Mesodermal cell (in vitro differentiated cells): ENCODE data around the gene DEPDC5.

Experiments used
- H3K27ac ChIP-seq: 2 replicates; pipeline ENCODE4 v1.7.0; 2013; ENCODE audit warnings: mild to moderate bottlenecking, low read depth, low read length, moderate library complexity; ENCODE audit not compliant: severe bottlenecking
- H3K36me3 ChIP-seq: 2 replicates; pipeline ENCODE4 v1.7.1; 2013; ENCODE audit warnings: mild to moderate bottlenecking, low read length, moderate library complexity; ENCODE audit not compliant: control insufficient read depth, insufficient read depth
- H3K4me1 ChIP-seq: one replicate; pipeline ENCODE4 v1.7.1; 2013; ENCODE audit warnings: mild to moderate bottlenecking, low read length; ENCODE audit not compliant: insufficient read depth, control insufficient read depth, poor library complexity, severe bottlenecking
- H3K4me3 ChIP-seq: 2 replicates; pipeline ENCODE4 v1.7.0; 2013; ENCODE audit warnings: low read length, control low read depth, mild to moderate bottlenecking; ENCODE audit not compliant: insufficient read depth, poor library complexity, severe bottlenecking; ENCODE audit errors: extremely low read depth
- H3K9me3 ChIP-seq: 2 replicates; pipeline ENCODE4 v1.7.1; 2013; ENCODE audit warnings: mild to moderate bottlenecking, low read length, moderate library complexity; ENCODE audit not compliant: control insufficient read depth
- WGBS, 2 experiments: methylation state at CpG; one replicate each; pipeline ENCODE4 v1.1.5; 2013; ENCODE audit warnings: missing lambda C conversion rate in 2 of 2; ENCODE audit not compliant: insufficient coverage in 2 of 2; 5-methylcytosine and 5-hydroxymethylcytosine counted together

Gene DEPDC5

DNA sequence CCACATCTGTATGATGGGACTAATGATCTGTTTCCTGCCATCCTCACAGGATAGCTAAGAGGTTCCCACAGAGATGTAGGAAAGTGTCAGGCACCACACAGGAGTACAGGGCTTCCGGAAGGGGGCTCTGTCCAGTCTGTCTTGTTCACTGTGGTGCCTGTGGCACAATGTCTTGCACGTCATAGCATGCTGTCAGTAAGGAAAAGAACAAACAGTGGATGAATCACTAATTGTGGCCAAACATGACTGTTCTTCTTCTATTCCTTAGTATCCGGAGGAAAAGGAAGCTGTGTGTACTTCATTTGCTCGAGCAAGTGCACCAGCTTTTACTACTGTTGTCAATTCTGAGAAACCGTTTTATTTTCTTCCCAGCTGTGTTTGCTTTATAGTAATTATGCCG lies 117.1 kb downstream of the DEPDC5 start:
- H3K27ac ChIP-seq = no peak overlapping the region
- 91 to 94% methylated on average over 6 of the region's 6 CpGs for WGBS, 2 experiments
- peaks cover 3% of the 10 kb centered on the region for H3K4me1 ChIP-seq
- H3K9me3 ChIP-seq = no peaks in the 10 kb centered on the region
- H3K4me3 ChIP-seq = no peak overlapping the region
- H3K36me3 ChIP-seq = peaks cover 42% of the 10 kb centered on the region

DNA sequence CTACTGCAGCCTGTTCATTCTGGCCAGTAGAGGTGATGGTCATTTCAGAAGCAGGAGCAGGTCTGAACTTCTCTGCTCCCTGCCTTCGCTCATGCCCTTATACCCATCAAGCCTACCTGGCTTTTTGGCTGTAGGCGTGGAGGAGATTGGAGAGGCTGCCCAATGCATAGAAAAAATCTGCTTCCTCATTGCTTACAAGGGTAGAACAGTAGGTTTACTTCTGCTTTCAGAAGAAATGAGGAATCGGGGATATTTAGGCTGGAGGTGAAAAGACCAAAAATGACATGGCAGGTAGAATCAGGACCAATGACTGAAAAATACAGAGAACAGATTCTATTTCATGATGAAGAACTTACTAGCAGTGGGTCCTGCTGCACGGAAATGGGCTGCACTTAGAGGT lies 117.7 kb downstream of the DEPDC5 start:
- H3K4me3 ChIP-seq = no peak overlapping the region
- no peaks in the 10 kb centered on the region for H3K4me1 ChIP-seq
- H3K9me3 ChIP-seq = no peaks in the 10 kb centered on the region
- no peak overlapping the region for H3K27ac ChIP-seq
- H3K36me3 ChIP-seq = peaks cover 40% of the 10 kb centered on the region
- WGBS, 2 experiments = 90 to 92% methylated on average over 2 to 3 of the region's 4 CpGs

DNA sequence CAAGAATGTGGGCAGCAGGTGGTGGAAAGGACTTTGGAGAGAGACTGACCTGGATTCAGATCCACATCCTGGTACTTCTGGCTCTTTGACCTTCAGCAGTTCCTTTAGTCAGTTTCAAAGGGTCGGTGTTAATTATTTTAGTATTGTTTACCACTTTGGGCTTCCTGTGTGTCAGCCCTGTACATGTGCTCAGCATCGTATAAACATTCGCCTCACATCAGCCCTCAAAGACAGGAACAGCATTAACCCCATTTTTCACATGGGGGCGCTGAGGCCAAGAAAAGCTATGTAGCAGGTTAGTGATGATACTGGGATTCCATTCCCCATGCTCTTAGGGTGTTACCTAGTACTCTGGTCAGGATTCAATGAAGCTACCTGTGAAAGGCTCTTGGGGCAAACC lies 118.4 kb downstream of the DEPDC5 start:
- Histone ChIP-seq H3K4me1 (no peaks in the 10 kb centered on the region), H3K4me3 (no peak overlapping the region), H3K36me3 (peaks cover 37% of the 10 kb centered on the region), H3K9me3 (no peaks in the 10 kb centered on the region), H3K27ac (no peak overlapping the region)
- no CpG with 5 or more reads among the region's 4 CpGs for WGBS, 2 experiments

DNA sequence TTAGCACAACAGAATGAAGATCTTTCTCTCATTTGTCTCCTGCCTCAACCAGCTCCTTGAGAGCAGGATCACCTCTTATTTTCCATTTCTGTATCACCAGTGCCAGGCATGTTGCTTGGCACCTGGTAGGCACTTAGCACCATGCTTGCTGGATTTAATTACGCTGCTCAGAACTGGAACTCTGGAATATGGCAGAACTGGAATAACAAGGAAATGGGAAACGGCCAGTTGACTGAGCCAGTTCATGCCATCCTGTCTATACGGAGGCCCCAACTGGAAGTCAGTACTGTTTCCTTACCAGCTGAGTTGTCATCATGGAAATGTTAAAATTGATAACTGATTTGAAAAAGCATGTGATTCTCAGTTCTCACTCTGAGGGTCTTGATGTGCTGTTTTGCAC lies 121.0 kb downstream of the DEPDC5 start:
- H3K4me1 ChIP-seq = no peaks in the 10 kb centered on the region
- 100% methylated on average over 3 of the region's 3 CpGs for WGBS, 2 experiments
- H3K9me3 ChIP-seq = no peaks in the 10 kb centered on the region
- H3K27ac ChIP-seq = no peak overlapping the region
- no peak overlapping the region for H3K4me3 ChIP-seq
- peaks cover 37% of the 10 kb centered on the region for H3K36me3 ChIP-seq

DNA sequence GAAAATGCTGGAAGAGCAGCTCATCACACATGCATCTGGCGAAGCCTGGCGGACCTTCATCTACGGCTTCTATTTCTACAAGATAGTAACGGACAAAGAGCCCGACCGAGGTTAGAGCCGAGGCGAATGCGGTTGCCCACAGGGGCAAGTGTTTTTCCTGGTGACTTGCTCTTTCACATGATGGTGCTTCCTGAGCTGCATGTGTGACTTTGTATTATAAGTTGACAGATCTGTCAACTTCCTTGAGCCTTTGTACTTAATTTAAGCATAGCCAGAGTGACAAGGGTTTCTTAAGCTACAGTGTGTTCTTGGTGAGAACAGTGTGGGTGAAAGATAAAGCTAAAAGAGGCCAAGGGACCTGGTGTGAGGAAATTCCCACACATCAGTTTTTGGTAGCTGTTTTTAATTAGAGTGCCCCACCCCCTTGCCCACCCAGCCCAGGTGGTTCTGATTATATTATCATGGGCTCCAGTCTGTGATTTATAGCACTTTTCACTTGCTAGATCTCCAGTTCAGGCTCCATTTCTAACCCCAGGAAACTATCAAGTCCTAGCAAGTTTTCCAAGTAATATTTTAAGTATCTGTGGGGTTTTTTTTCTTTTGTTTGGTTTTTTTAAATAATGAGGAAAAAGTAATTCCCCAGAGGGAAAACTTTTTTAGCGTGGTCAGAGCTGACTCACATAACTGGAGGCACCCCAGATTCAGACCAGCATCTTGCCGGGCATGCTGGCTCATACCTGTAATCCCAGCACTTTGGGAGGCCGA lies 122.5 kb downstream of the DEPDC5 start:
- WGBS, 2 experiments = 95 to 96% methylated on average over 11 to 12 of the region's 12 CpGs
- no peaks in the 10 kb centered on the region for H3K4me1 ChIP-seq
- no peak overlapping the region for H3K4me3 ChIP-seq
- H3K9me3 ChIP-seq = no peaks in the 10 kb centered on the region
- peaks cover 39% of the 10 kb centered on the region for H3K36me3 ChIP-seq
- H3K27ac ChIP-seq = no peak overlapping the region

DNA sequence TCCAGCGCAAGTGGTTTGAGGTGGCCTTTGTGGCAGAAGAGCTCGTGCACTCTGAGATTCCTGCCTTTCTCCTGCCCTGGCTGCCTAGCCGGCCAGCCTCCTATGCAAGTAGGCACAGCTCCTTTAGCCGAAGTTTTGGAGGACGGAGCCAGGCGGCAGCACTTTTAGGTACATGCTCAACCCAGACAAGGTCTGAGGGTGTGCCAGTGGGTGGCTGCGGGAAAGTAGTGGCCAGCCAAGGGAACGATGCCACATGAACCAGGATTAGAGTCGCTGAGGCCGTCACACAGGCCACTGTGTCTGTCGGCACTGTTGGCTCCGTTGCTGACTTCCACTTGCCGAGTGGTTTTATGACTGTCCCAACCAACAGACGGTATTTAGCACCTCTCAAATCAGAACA lies 125.8 kb downstream of the DEPDC5 start:
- Histone ChIP-seq H3K4me1 (no peaks in the 10 kb centered on the region), H3K27ac (no peak overlapping the region), H3K36me3 (peaks cover 24% of the 10 kb centered on the region), H3K9me3 (no peaks in the 10 kb centered on the region), H3K4me3 (no peak overlapping the region)
- WGBS, 2 experiments = 96 to 97% methylated on average over 12 of the region's 14 CpGs

DNA sequence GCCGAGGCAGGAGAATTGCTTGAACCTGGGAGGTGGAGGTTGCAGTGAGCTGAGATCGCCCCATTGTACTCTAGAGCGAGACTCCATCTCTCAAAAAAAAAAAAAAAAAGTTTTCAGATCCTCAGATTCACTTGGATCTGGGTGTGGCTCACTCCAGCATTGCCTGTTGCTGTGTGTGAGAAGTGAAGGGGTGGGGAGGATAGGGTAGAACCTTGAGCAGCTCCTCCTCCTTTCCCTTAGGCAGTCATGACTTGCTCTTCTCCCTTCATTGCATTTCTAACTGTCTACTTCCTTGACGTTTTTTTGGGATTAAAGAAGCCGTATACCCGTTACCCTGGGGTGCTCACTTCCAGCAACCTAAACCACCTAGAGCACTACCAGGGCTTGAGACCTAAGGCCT lies 127.4 kb downstream of the DEPDC5 start:
- peaks cover 20% of the 10 kb centered on the region for H3K36me3 ChIP-seq
- H3K4me3 ChIP-seq = no peak overlapping the region
- no peaks in the 10 kb centered on the region for H3K9me3 ChIP-seq
- 78 to 90% methylated on average over 2 to 4 of the region's 6 CpGs for WGBS, 2 experiments
- H3K4me1 ChIP-seq = no peaks in the 10 kb centered on the region
- no peak overlapping the region for H3K27ac ChIP-seq

DNA sequence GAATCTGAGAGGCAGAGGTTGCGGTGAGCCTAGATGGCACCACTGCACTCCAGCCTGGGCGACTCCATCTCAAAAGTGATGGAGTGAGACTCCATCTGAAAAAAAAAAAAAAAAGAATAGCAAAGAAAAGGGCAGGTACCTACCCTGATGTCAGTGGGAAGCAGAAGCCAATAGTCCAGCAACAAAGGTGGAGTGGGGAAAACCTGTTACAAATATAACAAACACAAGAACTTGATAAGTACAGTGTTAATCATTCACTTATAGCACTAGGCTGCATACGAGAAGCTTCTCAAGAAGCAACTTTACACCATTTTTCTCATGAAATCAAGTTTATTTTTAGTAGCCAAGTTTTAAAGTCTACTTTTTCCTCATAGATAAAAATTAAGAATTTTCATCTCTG lies 128.0 kb downstream of the DEPDC5 start:
- 50 to 88% methylated on average over 1 to 2 of the region's 3 CpGs for WGBS, 2 experiments
- H3K4me1 ChIP-seq = no peaks in the 10 kb centered on the region
- no peak overlapping the region for H3K27ac ChIP-seq
- H3K9me3 ChIP-seq = no peaks in the 10 kb centered on the region
- H3K36me3 ChIP-seq = peaks cover 20% of the 10 kb centered on the region
- H3K4me3 ChIP-seq = no peak overlapping the region

DNA sequence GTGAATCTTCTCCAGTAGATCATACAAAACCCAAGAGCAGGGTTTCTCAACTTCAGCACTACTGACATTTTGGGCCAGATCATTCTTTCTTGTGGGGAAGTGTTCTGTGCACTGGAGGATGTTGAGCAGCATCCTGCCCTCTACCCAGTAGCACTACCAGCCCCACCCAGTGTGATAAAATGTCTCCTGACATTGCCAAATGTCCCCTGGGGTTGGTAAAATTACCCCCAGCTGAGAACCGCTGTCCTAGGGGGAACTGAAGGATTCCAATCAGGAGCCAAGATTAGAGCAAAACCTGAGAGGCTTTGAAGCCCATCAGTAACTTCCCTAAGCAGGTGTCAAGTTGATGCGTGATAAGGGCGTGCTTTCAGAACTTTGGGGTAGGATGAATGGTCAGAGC lies 129.2 kb downstream of the DEPDC5 start:
- WGBS, 2 experiments = 87 to 94% methylated on average over 2 to 3 of the region's 3 CpGs
- no peaks in the 10 kb centered on the region for H3K9me3 ChIP-seq
- no peak overlapping the region for H3K4me3 ChIP-seq
- H3K36me3 ChIP-seq = peaks cover 16% of the 10 kb centered on the region
- H3K27ac ChIP-seq = no peak overlapping the region
- no peaks in the 10 kb centered on the region for H3K4me1 ChIP-seq

DNA sequence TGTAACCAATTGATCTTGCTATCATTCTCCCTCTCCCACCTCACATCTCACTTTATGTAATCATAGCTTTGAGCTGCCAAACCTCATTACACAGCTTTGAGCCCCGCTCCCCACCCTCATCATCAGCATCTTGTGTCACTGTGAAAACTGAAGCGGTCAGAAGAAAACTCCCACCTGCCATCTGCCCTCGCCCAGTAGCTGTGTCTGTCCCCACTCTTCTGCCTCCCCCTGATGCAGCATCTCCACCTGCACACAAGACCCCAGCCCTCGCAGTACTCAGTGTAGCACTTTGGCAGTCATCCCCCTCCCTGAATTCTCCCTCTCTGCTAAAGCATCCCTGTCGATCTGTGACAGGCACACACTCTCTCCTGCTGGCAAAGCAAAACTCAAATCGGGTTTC lies 130.2 kb downstream of the DEPDC5 start:
- Histone ChIP-seq H3K9me3 (no peaks in the 10 kb centered on the region), H3K27ac (no peak overlapping the region), H3K4me3 (no peak overlapping the region), H3K36me3 (peaks cover 16% of the 10 kb centered on the region), H3K4me1 (no peaks in the 10 kb centered on the region)
- 80 to 93% methylated on average over 6 of the region's 6 CpGs for WGBS, 2 experiments

DNA sequence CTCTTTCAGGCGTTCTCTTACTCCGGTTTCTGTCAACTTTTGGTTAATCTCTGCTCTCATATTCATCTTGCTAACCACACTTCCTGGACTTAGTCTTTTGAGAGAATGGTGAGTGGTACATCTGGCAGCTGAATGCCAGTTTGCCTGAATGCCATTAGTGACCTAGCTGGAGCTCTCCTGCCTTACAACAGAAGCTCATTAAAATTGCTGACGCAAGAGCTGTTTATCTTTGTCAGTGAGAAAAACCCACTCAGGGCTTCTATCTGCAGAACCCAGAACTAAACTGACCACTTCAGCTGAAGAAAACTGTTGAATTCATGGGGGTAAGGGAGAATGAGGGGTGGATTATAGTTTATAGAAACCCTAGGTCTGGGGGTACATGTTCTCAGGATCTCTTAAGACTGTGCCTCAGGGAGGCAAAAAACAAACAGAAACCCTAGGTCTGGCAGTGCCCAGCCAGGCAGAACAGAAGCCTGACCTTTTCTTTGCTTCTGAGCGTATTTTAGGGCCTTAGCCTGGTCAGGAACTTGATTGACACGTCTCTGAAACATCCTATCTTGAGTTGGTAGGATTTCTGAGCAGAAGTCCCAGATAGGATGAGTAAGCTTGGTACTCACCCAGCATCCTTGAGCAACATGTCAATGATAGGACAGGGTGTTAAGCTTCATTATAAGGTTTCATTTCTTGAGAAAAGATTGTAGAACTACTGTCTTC lies 137.7 kb downstream of the DEPDC5 start:
- 91 to 94% methylated on average over 4 to 5 of the region's 5 CpGs for WGBS, 2 experiments
- Histone ChIP-seq H3K4me1 (no peaks in the 10 kb centered on the region), H3K9me3 (no peaks in the 10 kb centered on the region), H3K27ac (no peak overlapping the region), H3K4me3 (no peak overlapping the region), H3K36me3 (peaks cover 12% of the 10 kb centered on the region)
